ENCODE measurements around the gene CAMK2D. TPM values are rescaled to one million over a fixed set of nuclear protein-coding genes. Genes with fewer than 3 reads are reported as not detected.

The CAMK2D gene
- total RNA-seq, 1 donor from 2014 or later, result 19.7 TPM

- Mint-ChIP-seq H3K4me3 (ENCODE audit: unreplicated experiment) (no peak overlapping the region), H3K9me3 (ENCODE audit: unreplicated experiment) (no peaks in the 10 kb centered on the region), H3K27me3 (ENCODE audit: unreplicated experiment) (no peaks in the 10 kb centered on the region), H3K4me1 (ENCODE audit: unreplicated experiment) (peaks cover 12% of the 10 kb centered on the region), H3K36me3 (ENCODE audit: low read depth, unreplicated experiment) (no peaks in the 10 kb centered on the region), H3K27ac (ENCODE audit: unreplicated experiment) (no peak overlapping the region)
- TF ChIP-seq, protein P1, sequence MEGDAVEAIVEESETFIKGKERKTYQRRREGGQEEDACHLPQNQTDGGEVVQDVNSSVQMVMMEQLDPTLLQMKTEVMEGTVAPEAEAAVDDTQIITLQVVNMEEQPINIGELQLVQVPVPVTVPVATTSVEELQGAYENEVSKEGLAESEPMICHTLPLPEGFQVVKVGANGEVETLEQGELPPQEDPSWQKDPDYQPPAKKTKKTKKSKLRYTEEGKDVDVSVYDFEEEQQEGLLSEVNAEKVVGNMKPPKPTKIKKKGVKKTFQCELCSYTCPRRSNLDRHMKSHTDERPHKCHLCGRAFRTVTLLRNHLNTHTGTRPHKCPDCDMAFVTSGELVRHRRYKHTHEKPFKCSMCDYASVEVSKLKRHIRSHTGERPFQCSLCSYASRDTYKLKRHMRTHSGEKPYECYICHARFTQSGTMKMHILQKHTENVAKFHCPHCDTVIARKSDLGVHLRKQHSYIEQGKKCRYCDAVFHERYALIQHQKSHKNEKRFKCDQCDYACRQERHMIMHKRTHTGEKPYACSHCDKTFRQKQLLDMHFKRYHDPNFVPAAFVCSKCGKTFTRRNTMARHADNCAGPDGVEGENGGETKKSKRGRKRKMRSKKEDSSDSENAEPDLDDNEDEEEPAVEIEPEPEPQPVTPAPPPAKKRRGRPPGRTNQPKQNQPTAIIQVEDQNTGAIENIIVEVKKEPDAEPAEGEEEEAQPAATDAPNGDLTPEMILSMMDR (IDR thresholded peaks at IDR 0.05; ENCODE audit: unreplicated experiment), result no peak
- DNase-seq (ENCODE audit: low spot score), result no peak
Measured at GRCh38 chr4:113575401-113575800, 186.1 kb downstream of the CAMK2D start.

DNA sequence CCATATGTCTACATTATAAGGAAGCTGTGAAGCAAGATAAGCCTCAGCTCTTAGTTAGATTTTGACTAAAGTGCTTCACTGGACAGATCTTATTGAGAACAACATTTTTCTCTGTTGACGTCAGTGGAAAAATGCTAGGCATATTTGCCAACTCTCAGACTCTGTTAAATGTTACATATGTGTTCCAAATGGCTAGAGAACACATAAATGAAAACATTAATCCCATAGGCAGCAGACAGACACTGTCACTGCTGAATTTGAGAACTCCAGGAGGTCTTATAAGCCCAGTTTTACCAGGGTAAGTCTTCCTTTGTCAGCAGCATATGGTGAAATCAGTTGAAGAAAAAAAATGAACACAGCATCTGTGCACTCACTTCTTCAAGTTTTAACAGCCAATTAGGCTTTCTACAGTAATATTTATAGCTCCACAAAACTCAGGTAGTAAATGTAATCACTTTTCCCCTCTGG is 186.9 kb downstream of the CAMK2D start:
- no peak overlapping the region for H3K27ac Mint-ChIP-seq (ENCODE audit: unreplicated experiment)

GRCh38 chr4:113572620-113573019 is 188.9 kb downstream of the CAMK2D start:
- DNase-seq (ENCODE audit: low spot score), result no peak
- no peak overlapping the region for H3K27ac Mint-ChIP-seq (ENCODE audit: unreplicated experiment)
- TF ChIP-seq, protein P1 (IDR thresholded peaks at IDR 0.05; ENCODE audit: unreplicated experiment), result no peak
- H3K4me1 Mint-ChIP-seq (ENCODE audit: unreplicated experiment), result peaks cover 12% of the 10 kb centered on the region
- no peaks in the 10 kb centered on the region for H3K9me3 Mint-ChIP-seq (ENCODE audit: unreplicated experiment)
- no peaks in the 10 kb centered on the region for H3K36me3 Mint-ChIP-seq (ENCODE audit: low read depth, unreplicated experiment)
- no peak overlapping the region for H3K4me3 Mint-ChIP-seq (ENCODE audit: unreplicated experiment)
- no peaks in the 10 kb centered on the region for H3K27me3 Mint-ChIP-seq (ENCODE audit: unreplicated experiment)

More for the DNA sequence above, 186.9 kb downstream of the CAMK2D start:
- TF ChIP-seq, protein P1 (IDR thresholded peaks at IDR 0.05; ENCODE audit: unreplicated experiment), result no peak
- DNase-seq (ENCODE audit: low spot score), result no peak
- no peak overlapping the region for H3K4me3 Mint-ChIP-seq (ENCODE audit: unreplicated experiment)
- no peaks in the 10 kb centered on the region for H3K27me3 Mint-ChIP-seq (ENCODE audit: unreplicated experiment)
- no peaks in the 10 kb centered on the region for H3K9me3 Mint-ChIP-seq (ENCODE audit: unreplicated experiment)
- no peaks in the 10 kb centered on the region for H3K36me3 Mint-ChIP-seq (ENCODE audit: low read depth, unreplicated experiment)
- peaks cover 12% of the 10 kb centered on the region for H3K4me1 Mint-ChIP-seq (ENCODE audit: unreplicated experiment)

GRCh38 chr4:113566015-113566795 is 195.3 kb downstream of the CAMK2D start:
- Mint-ChIP-seq H3K27ac (ENCODE audit: unreplicated experiment) (no peak overlapping the region), H3K27me3 (ENCODE audit: unreplicated experiment) (peaks cover 6% of the 10 kb centered on the region)

DNA sequence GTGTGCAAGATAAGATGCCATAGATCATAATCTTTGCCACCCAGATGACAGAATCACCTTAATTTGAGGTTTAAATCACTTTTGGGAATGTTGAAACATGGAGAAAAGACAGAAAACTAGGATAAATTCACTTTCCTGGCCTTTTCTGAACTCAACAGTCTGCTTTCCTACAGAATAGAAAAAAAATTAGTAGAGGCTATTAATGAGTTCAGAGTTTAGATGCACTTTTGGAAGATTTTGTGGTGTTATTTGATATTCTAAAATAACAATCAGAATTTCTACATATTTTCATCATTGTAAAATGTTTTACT is 195.9 kb downstream of the CAMK2D start:
- H3K36me3 Mint-ChIP-seq (ENCODE audit: low read depth, unreplicated experiment), result no peaks in the 10 kb centered on the region
- no peaks in the 10 kb centered on the region for H3K9me3 Mint-ChIP-seq (ENCODE audit: unreplicated experiment)
- H3K27ac Mint-ChIP-seq (ENCODE audit: unreplicated experiment), result no peak overlapping the region
- H3K4me3 Mint-ChIP-seq (ENCODE audit: unreplicated experiment), result no peak overlapping the region
- no peak for DNase-seq (ENCODE audit: low spot score)
- peaks cover 6% of the 10 kb centered on the region for H3K27me3 Mint-ChIP-seq (ENCODE audit: unreplicated experiment)
- TF ChIP-seq, protein P1 (IDR thresholded peaks at IDR 0.05; ENCODE audit: unreplicated experiment), result no peak
- peaks cover 8% of the 10 kb centered on the region for H3K4me1 Mint-ChIP-seq (ENCODE audit: unreplicated experiment)

More at GRCh38 chr4:113566015-113566795, 195.3 kb downstream of the CAMK2D start:
- TF ChIP-seq, protein P1 (IDR thresholded peaks at IDR 0.05; ENCODE audit: unreplicated experiment), result no peak
- no peaks in the 10 kb centered on the region for H3K36me3 Mint-ChIP-seq (ENCODE audit: low read depth, unreplicated experiment)
- DNase-seq (ENCODE audit: low spot score), result no peak
- H3K9me3 Mint-ChIP-seq (ENCODE audit: unreplicated experiment), result no peaks in the 10 kb centered on the region
- H3K4me1 Mint-ChIP-seq (ENCODE audit: unreplicated experiment), result peaks cover 4% of the 10 kb centered on the region
- no peak overlapping the region for H3K4me3 Mint-ChIP-seq (ENCODE audit: unreplicated experiment)

All from endothelial cell (in vitro differentiated cells).